Testis (tissue), 2 donors: ENCODE measurements around the gene ZNF433.

ENCODE experiments used
- CTCF ChIP-seq, 3 experiments: fragments of 450-650 bp in 2 of 3; fragments of 200-600 bp in 1 of 3; sonication (generic) in 1 of 3; IDR thresholded peaks; one replicate each; pipeline ENCODE4 v1.5.1; 2016 to 2019; ENCODE audit warnings: antibody characterized with exemption in 3 of 3, mild to moderate bottlenecking in 2 of 3, moderate library complexity in 1 of 3
- POLR2A ChIP-seq: fragments of 450-650 bp; IDR thresholded peaks from one replicate; pipeline ENCODE4 v1.6.1; 2017; ENCODE audit warnings: antibody characterized with exemption, mild to moderate bottlenecking, moderate library complexity

GRCh38 chr19:11978492-11979100 lies 56.9 kb downstream of the ZNF433 start:
- TF ChIP-seq CTCF (IDR thresholded peaks at IDR 0.05) = no peak
- TF ChIP-seq POLR2A = no peak
